GM18519 (cell line): ENCODE measurements around the gene CHRND.

ENCODE experiments used
- ATAC-seq: cut with Tn5 transposase; IDR thresholded peaks from one replicate; pipeline ENCODE4 v1.9.1; 2021; ENCODE audit warnings: mild to moderate bottlenecking, moderate library complexity; ENCODE audit not compliant: unreplicated experiment, low FRiP score

CHRND gene

DNA sequence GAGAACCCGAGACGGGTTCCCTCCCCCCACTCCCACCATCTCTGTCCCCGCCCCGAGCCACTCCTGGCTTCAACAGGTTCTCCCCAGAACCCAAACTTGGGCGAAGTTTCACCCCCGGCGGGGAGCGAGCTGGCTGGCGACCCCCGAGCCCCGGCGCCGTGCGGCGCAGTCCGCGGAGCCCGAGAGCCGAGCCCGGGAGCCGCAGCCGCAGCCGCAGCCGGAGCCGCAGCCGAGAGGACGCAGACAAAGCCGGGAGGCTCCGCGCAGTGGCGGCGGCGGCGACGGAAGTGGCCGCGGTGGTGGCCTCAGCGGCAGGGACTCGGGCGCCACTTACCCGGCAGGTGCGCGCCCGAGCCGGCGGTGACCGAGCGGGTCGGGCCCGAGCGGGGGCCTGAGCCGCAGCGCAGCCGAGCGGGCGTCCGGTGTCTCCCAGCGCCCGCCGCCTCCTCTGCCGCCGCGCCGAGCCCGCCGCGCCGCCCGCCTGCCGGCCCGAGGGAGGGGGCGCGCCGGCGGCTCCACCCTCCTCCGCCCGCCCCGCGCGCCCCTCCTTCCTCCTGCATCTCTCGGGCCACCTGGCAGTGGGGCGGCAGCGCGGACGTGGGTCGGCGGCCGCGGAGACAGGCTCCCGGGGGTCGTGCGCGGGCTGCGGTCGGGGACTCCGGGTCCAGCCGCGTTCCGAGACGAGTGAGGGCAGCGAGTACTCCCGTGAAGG lies 38.4 kb upstream of the CHRND start, which contains the start of gene ECEL1:
Gene ECEL1 (minus strand): TSS at position 450 of the 712 bp plus-strand sequence. CDS start 1,181 bp downstream, outside the sequence.
- ATAC-seq: no peak

DNA sequence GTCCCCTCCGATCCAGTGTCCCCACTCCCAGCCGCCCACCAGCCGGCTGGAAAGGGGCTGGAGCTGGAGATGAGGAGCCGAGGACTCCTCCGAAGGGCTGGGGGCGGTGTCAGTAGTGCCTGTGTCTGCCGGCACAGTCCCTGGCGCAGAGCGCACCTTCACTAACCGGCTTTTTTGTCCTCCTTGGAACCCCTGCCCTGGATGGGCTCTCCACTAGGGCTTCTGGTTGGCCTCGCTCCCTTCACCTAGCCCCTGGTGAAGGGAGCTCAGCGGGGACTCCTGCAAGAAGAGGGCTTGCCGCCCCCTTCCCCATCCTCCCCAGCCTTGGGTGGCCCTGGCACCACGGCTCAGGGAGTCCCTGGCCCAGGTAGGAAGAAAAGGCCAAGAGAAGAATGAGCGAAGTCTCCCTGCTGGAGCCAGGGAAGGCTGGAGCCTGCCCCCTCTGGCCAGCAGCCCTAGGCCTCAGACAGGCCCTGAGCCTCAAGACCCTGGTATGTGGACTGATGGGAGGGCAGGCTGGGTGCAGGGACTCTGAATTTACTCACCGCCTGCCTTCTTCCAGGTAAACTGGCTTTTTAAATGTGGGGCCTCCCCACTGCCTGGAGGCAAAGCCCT lies 37.8 kb upstream of the CHRND start:
- ATAC-seq: no peak

DNA sequence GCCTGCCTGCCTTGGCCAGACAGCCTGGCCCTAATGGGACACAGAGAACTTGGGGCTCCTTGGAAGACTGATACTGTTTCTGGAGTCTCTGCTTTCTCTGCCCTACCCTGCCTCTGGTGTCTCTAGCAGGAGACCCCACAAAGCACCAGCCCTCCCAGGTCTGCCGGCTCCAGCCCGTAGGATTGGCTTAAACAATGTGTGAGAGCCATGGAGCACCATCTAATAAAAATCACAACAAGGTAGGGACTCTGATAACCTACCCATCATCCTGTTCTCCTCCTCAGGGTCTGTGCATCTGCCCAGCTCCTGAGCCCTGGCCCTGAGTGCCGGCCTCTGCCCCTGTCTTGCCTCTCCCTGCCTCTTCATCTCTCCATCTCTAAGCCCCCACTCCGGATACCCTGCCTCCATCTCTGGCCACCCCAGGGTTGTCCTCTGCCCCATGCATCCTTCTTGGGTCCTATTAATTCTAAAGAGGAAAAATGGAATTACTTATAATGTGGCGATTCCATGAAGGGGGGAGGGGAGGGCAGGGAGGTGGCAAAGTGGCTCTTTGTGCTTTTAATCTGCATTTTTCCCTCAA lies 37.1 kb upstream of the CHRND start:
- no peak for ATAC-seq

DNA sequence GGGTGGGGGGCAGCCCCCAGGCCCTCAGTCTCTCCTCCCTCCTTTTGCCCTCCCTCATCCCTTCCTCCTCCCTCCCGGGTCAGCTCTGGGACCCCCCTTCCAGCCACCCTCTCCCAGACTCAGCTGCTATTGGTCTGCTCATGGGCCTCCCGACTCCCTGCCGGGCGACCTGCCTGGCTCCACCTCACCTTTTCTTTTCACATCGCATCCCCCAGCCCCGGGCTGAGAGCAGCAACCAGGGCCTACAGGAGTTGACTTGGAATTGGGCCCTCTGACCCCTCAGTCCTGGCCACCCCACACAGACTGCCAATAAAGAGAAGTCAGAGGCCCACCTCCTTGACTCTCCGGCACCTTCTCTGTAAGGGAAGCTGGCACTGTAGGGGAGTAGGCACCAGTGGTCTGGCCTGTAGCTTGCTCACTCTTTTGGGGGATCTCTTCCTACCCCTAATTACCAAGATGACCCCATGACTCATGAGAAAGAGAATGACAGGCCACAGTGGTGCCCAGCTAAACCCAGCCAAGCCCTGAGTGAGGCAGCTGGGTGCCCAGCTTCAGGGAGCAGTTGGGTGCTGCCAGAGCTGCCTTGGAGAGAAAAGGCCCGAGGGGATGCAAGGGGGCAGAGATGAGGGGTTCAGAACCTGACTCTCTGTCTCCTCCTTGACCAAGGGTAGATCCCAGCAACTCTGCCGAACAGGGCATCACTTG lies 36.3 kb upstream of the CHRND start:
- no peak for ATAC-seq

DNA sequence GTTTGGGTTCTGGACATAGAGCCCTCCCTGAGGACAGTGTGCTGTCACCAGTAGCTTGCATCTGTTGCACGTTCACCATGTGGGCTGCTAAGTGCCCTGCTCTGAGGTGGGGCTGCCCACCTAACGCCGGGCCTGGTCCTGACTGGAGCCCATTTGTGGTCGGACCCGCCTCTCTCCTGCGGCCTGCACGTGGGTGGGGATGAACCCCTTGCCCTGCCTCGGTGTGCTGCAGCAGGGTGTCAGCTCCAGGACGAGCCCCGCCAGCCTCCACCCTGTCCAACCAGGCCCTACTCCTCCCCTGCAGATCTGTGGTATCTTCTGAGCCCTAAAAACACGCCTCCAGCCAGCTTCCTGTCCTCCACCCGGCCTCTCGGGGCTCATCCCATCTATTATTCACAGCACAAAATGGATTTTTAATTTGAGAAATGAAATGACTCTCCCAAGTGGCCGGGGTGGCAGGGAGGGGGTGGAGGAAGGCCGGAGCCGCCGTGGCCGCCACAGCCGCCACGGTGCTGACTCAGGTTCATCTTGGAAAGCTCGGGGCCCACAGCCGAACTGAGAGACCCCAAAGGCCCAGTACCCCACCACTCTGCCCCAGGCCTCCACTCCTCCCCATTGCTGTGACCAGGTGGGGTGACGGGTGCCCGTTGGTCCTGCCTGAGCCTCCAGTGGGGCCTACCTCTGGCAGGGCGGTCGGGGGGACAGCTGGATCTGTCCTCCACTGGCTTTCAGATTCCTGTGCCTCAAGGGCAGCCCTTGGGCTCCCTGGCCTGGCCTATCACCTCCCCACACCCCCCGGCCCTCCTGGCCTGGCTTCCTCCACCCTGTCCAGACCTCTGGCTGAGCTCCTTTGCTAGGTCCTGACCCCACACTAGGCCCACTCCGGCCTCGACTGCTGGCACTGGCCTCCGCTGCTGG lies 35.5 kb upstream of the CHRND start:
- ATAC-seq: no peak

DNA sequence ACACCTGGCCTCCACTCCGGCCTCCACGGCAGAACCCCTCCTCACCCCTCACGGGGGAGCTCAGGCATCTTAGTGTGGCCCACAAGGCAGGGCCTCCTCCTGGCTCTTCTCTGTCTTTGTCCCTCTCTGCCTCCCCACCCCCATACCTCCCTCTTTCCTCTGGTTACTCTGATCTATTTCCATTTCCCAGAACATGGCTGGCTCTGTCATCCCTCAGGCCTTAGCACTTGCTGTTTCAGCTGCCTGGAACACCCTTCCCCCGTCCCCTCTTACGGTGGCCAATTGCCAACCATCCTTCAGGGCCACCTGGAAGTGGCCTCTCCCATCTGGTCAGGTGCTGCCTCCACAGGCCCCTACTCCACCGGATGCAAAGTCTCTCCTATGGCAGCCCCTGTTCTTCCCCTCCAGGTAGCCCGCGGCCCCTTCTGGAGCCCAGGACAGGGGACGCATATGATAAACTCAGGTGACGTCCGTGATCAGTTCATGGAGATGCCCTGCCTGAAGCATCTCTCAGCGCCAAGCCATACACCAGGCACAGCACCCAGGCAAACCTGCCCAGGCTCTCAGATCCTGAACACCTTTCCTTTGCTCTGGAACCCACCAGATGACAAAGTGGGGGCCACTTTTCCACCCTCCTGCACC lies 34.7 kb upstream of the CHRND start:
- ATAC-seq: no peak

DNA sequence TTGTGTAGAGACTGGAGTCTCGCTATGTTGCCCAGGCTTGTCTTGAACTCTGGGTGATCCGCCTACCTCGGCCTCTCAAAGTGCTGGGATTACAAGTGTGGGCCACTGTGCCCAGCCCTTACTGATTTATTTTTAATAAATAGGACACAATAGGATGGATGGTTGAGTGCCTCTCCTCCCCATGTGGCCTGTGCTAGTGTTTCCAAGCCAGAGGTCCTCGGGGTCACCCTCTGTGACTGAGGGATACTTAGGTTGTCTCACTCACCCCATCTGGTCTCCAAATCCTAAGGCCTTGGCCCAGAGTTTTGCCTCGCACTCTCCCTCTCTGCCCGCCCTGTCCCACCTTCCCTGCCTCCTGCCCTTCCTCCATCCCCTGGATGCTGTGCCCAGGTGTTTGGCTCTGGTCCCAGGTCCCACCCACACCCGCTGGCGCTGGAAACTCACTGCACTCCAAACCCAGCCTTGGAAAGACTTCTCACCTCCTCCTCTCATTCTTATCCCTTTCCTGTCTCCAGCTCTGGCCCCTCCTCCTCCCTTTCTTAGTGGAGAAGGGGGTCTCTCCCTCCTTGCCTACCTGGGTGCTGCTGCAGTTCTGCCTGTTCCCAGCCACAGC lies 33.6 kb upstream of the CHRND start:
- ATAC-seq: no peak

DNA sequence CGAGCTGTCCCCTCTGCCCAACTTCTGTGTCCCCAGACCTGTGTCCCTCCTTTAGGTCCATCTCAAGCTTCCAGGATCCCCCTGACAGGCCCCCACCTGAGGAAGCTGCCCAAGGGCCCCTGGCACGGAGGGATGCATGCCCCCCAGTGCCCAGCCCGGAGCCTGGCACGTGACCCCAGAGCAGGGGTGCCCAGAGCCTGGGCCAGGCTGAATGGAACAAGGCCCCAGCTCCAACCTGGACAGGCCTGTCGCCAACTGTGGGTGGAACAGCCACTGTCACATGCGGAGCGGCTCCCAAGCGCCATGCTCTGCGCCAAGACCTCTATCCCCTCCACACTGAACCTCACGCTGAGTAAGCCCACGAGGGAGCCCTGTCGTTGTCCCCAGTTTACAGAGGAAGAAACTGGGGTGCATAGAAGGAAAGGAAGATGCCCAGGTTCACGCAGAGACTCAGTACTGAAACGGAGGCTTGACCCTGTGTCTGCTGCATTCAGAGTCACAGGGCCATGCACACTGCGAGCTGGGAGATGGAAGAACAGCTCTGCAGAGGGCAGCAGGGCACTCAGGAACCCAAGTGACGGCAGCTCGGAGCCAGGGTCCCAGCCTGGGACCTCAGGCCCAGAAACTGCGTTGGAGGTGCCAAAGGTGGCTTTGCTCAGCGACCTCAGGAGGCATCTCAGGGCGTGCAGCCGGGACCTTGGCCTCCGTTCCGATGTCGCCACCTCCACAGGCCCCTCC lies 32.8 kb upstream of the CHRND start:
- ATAC-seq: no peak

DNA sequence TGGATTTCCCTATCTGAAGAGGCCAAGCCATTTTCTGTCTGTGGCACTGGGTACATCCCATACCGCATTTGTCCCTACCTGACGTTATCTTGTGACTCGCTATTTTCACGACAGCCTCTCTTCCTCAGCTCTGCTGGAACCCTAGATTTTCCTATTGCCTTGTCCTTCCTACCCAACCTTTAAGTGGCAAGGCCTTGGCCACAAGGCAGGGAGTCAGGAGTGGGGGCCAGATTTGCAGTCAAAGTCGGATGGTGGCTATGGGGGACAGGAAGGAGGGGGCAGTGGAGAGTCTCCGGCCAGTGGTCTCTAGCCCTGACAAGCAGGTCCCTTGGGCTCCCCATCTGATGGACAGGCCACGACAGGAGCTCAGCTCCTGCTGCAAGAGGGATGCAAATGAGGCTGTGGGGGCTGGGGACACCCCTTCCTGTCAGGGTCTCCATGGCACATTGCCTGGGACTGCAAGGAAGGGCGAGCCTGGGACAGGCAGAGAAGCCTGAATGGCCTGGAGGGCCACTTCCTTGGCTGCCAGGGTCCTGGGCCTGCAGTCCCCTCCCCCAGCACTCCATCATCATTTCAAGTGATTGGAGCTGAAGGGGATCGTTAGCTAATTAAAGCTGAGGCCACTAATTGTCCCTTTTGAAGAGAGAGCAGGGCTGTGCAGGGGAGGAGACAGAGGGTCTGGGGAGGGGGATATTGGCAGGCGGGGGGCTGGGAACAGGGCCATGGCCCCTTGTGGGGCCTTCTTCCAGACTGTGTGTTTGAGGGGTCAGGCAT lies 32.1 kb upstream of the CHRND start:
- ATAC-seq: no peak

DNA sequence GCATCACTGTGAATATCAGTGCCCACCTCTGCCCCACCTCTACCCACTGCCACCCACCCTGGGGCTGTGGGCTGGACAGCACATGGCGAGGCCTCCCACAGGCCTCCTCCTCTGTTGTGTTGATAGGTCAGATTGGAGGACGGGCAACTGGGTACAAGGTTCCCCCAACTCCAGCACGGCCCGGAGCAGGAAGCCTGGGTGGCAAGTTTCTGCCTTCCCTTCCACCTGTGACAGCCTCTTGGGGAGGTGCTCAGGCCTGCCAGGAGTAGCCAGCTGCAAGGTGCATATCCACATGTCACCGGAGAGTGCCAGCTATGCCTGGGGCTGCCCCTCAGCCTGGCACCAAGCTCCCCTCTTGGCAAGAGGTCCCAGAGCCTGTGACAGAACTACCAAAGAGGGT lies 31.4 kb upstream of the CHRND start:
- ATAC-seq: no peak

DNA sequence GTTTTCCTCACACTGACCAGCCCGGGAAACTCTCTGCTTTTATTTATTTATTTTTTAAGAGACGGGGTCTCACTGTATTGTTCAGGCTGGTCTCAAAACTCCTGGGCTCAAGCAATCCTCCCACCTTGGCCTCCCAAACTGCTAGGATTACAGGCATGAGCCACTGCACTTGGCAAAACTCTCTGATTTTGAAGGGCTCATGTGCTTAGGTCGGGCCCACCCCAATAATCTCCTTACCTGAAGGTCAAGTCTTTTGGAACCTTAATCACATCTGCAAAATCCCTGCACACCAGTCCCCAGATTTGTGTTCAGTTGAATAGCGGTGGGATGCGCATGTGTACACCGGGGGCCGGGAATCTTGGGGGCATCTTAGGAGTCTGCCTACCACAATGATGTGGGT lies 30.7 kb upstream of the CHRND start:
- ATAC-seq: no peak

DNA sequence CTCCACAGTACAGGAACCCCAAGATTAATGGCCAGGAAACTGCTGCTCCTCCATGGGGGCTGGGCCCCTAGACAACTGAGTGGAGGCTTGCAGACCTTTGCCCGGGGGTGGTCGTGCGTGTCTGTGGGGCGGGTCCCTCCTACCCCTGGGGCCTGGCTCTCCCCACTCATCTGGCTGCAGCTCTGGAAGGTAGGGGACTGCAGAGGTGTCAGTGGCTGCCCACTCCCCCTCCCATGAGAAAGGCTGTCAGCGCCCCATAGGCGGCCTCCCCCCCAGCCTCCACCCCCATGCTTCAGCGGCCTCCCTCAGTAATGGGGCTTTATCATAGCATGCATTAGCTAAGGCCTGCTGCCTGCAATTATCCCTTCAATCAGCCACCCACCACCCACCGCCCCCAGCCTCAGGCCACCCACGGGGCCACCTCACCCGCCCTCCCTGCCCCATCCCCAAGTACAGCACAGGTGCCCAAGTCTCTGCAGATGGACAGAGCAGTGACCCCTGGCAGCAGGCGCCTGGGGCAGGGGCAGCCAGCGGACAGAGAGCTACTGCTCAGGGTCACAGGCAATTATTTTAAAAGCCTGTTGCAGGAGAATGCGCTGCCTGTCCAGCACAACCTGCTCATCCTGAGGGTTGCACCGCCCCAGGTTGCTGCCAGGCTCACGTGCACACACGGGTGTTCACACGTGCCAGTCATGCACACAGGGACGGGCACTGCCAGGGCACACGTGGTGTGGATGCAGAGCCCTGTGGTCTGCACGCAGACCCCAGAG lies 29.3 kb upstream of the CHRND start:
- no peak for ATAC-seq

DNA sequence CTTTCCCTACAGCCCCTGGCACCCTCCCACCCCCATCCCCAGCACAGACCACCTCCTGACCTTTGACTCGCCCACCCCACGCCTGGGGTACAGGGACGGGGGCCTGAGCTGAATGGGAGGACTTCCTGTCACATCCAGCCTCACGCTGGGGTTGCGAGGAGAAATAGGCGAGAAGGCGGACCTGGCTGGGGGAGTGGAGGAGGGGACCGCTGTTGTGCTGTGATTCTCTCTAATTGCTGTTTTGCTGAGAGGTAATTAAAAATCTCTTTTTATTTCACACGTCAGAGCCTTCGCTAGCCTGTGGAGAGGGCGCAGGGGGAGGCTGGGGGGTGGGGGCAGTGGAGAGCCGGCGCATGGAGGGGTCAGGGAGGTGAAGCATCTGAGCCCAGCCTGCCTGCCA lies 28.6 kb upstream of the CHRND start:
- no peak for ATAC-seq

DNA sequence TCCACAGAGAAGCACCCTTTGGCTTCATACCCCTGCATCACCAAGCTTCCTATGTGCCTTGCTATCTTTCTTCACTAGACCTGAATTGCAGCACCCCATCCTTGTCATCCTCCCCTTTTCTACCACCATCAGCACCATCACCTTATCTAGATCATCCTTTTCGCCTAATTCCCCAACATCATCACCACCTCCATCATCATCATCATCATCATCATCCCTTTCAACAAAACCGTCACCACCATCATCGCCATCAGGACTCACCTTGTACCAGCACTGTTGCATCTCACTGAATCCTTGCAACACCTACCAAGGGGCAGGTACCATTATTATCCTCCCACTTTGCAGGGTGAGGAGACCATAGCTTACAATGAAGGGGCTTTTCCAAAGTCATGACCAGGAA lies 27.5 kb upstream of the CHRND start:
- ATAC-seq: no peak

DNA sequence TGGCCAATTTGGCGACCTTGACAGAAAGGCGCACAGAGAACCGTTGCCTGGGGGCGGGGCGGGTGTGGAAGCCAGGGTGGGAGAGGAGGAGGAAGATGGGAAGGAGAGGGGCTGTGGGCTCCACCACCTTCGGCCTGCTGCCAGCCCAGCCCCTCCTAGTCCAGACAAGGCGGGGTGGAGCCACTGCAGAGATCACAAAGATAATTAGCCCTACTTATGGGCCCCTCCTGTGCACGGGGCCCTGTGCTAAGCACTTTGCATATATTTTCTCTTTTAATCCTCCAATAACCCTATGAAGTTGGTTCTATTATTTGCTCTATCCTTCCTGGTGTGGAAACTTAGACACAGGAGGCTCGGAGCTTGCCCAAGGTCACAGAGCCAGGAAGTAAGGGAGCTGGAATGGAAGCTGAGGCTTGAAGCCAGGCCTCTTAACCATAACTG lies 24.6 kb upstream of the CHRND start:
- ATAC-seq: no peak

DNA sequence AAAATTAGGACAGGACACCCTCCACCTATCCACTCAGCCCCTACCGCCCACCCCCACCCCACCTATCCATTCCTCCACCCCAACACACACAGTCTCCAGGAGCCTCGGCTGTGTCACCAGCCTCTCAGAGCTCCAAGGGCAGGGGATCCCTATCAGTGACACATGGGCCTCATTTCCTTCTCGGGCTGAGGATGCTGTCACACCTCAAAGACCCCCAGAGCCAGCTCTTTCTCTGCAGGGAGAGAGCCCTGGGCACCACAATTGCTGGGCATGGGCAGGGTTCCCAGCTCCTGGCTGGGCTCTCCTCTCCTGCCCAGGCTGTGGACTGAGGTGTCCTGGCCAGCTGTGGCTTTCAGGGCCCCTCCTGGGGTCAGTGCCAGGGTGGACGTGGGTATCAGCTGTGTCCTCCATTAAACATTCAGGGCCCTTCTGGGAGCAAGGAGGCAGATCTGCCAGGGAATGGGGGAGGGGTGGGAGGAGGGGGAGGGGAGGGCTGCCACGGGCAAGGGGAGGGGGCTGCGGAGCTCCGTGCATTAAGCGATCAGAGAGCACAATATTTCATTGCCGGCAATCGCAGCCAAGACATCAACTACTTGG lies 24.1 kb upstream of the CHRND start:
- ATAC-seq: no peak

DNA sequence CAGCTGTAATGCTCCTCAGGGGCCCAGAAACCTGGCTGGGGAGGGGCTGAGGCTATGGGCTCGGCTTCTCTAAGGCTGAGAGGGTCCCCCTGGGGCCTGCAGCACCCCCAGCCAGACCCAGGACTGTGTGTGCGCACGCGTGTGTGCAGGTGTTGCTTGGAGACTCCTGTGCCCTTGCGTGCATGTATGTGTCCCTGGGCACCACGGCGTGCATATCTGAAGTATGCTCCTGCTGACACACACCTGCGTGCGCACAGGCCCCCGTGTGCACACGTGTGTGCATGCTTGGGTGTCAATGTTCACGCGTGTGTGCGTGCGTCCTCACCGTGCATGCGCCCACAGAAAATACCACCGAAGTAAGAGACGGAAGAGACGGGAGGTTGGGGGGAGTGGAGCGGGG lies 23.4 kb upstream of the CHRND start:
- ATAC-seq: no peak
